Endothelial cell of umbilical vein (primary cell): ENCODE measurements around the gene SMARCAD1. TPM values are rescaled to one million over a fixed set of nuclear protein-coding genes. Genes with fewer than 3 reads are reported as not detected.

Experiments used
- Bru-seq: library from RNA; stranded (reverse); fragments of 400-500 nt; gene quantifications from one replicate; lab custom pipeline; 2021; lab: Mats Ljungman, UMichigan
- BruChase-seq, 2 experiments: library from RNA; stranded (reverse); fragments of 400-500 nt; gene quantifications; one replicate each; lab custom pipeline; 2021; lab: Mats Ljungman, UMichigan
- BruUV-seq: library from RNA; stranded (reverse); fragments of 400-500 nt; replicated peaks from 2 replicates; lab custom pipeline; 2021; lab: Mats Ljungman, UMichigan
- CTCF ChIA-PET: fragments of 300-600, 350-600 bp; sonication (Branson Sonifier 250); formaldehyde crosslinking; loops from one replicate; lab custom pipeline; 2021; ENCODE audit warnings: antibody characterized with exemption, inconsistent platforms; lab: Charles Lee
- POLR2A ChIA-PET: fragments of 300-600, 350-600 bp; sonication (Branson Sonifier 250); formaldehyde crosslinking; loops from one replicate; lab custom pipeline; 2021; ENCODE audit warnings: antibody characterized with exemption, inconsistent platforms; lab: Charles Lee
- DNase-seq: peaks from one replicate; pipeline ENCODE4 v3.0.0-alpha.2; 2011; ENCODE audit warnings: low read depth, low spot score
- FAIRE-seq: peaks from 2 replicates; lab custom pipeline; 2011; peaks lifted over from hg19 to GRCh38; lab: Jason Lieb, UNC
- H2AFZ ChIP-seq: 2 replicates; pipeline ENCODE4 v1.6.0; 2012; ENCODE audit warnings: low read depth, low read length, control low read depth, inconsistent platforms
- H3K27ac ChIP-seq: 2 replicates; pipeline ENCODE4 v1.5.1; 2011; ENCODE audit warnings: low read depth, mild to moderate bottlenecking, control low read depth, low read length, moderate library complexity; ENCODE audit not compliant: insufficient read depth
- H3K27me3 ChIP-seq, 2 experiments: 2 replicates each; pipeline versions ENCODE4 v1.6.0 to v1.6.1; 2011; ENCODE audit warnings: low read length in 2 of 2, mixed read lengths in 1 of 2; ENCODE audit not compliant: control insufficient read depth in 2 of 2, insufficient read depth in 2 of 2
- H3K36me3 ChIP-seq, 2 experiments: 2 replicates in 1 of 2; 3 replicates in 1 of 2; pipeline ENCODE4 v1.5.1; 2011; ENCODE audit warnings: low read length in 2 of 2, mild to moderate bottlenecking in 1 of 2, moderate library complexity in 1 of 2; ENCODE audit not compliant: control insufficient read depth in 2 of 2, insufficient read depth in 2 of 2; ENCODE audit errors: extremely low read depth in 1 of 2
- H3K4me1 ChIP-seq: 3 replicates; pipeline ENCODE4 v1.5.1; 2011; ENCODE audit warnings: mild to moderate bottlenecking, low read length; ENCODE audit not compliant: control insufficient read depth, insufficient read depth; ENCODE audit errors: extremely low read depth
- H3K4me2 ChIP-seq: 2 replicates; pipeline ENCODE4 v1.6.1; 2011; ENCODE audit warnings: low read length, control low read depth, mixed read lengths; ENCODE audit not compliant: insufficient read depth
- H3K4me3 ChIP-seq, 3 experiments: fragments of 200-600 bp in 1 of 3; sonication (generic), shearing (Covaris generic) in 1 of 3; replicated peaks in 1 of 3; 2 replicates each; pipeline ENCODE4 v1.5.1; 2011 to 2016; ENCODE audit warnings: control low read depth in 3 of 3, low read length in 3 of 3, mild to moderate bottlenecking in 2 of 3, inconsistent platforms in 1 of 3, low read depth in 1 of 3, moderate library complexity in 1 of 3; ENCODE audit not compliant: insufficient read depth in 1 of 3
- H3K79me2 ChIP-seq: 2 replicates; pipeline ENCODE4 v1.6.0; 2012; ENCODE audit warnings: low read length, inconsistent platforms; ENCODE audit not compliant: control insufficient read depth, insufficient read depth
- H3K9ac ChIP-seq: replicated peaks from 2 replicates; pipeline ENCODE3; 2011; ENCODE audit warnings: low read length, control low read depth; ENCODE audit not compliant: insufficient read depth; ENCODE audit errors: extremely low read depth
- H3K9me1 ChIP-seq: replicated peaks from 3 replicates; pipeline ENCODE4 v1.6.0; 2011; ENCODE audit warnings: mild to moderate bottlenecking, low read length; ENCODE audit not compliant: control insufficient read depth, insufficient read depth; ENCODE audit errors: extremely low read depth
- H3K9me3 ChIP-seq: replicated peaks from 2 replicates; pipeline ENCODE4 v1.5.1; 2012; ENCODE audit warnings: low read length, inconsistent platforms; ENCODE audit not compliant: control insufficient read depth, insufficient read depth
- H4K20me1 ChIP-seq: replicated peaks from 2 replicates; pipeline ENCODE3; 2011; ENCODE audit warnings: mild to moderate bottlenecking, low read length; ENCODE audit not compliant: control insufficient read depth, insufficient read depth; ENCODE audit errors: extremely low read depth
- CTCF ChIP-seq, 2 donors: IDR thresholded peaks; 1 replicate in 1 of 2; 2 replicates in 1 of 2; pipeline ENCODE4 v1.5.1; 2011; ENCODE audit warnings: low read length in 2 of 2, mild to moderate bottlenecking in 2 of 2, moderate library complexity in 2 of 2, control low read depth in 1 of 2, inconsistent platforms in 1 of 2, low read depth in 1 of 2; ENCODE audit not compliant: insufficient read depth in 1 of 2; ENCODE audit errors: extremely low read depth in 1 of 2
- EZH2 ChIP-seq: IDR thresholded peaks from 2 replicates; pipeline ENCODE4 v1.6.1; 2012; ENCODE audit warnings: borderline replicate concordance, low read depth, mild to moderate bottlenecking, moderate library complexity, low read length, inconsistent platforms; ENCODE audit not compliant: severe bottlenecking
- FOS ChIP-seq: IDR thresholded peaks from 2 replicates; pipeline ENCODE4 v1.6.1; 2011; ENCODE audit warnings: mild to moderate bottlenecking, low read length, moderate library complexity, borderline replicate concordance; ENCODE audit not compliant: insufficient read depth
- GATA2 ChIP-seq: IDR thresholded peaks from 2 replicates; pipeline ENCODE4 v1.7.0; 2011; ENCODE audit warnings: low read depth, mild to moderate bottlenecking, moderate library complexity, mixed read lengths, low read length; ENCODE audit not compliant: insufficient read length, insufficient read depth
- JUN ChIP-seq: IDR thresholded peaks from 2 replicates; pipeline ENCODE4 v1.6.1; 2011; ENCODE audit warnings: borderline replicate concordance, low read depth; ENCODE audit not compliant: insufficient read length, insufficient read depth
- MAX ChIP-seq: IDR thresholded peaks from 2 replicates; pipeline ENCODE4 v1.6.1; 2011; ENCODE audit not compliant: insufficient read depth, insufficient read length
- POLR2A ChIP-seq: IDR thresholded peaks from 2 replicates; pipeline ENCODE4 v1.6.1; 2012; ENCODE audit warnings: low read depth, mild to moderate bottlenecking, control low read depth, low read length
- POLR2AphosphoS5 ChIP-seq: IDR thresholded peaks from 2 replicates; pipeline ENCODE4 v1.6.1; 2012; ENCODE audit warnings: low read depth, mild to moderate bottlenecking, control low read depth, low read length, moderate library complexity; ENCODE audit not compliant: insufficient read depth
- dilution Hi-C: fragments of 300-500 bp; cut with MboI; formaldehyde crosslinking; loops from one replicate; pipeline ENCODE4 v1.15.0; 2019; ENCODE audit warnings: low sequenced_read_pairs; ENCODE audit not compliant: extremely low pct_ligation_motif_present
- intact Hi-C: fragments of 100-400 bp; cut with micrococcal nuclease; formaldehyde crosslinking; loops from one replicate; pipeline ENCODE4 v1.10.0; 2022
- long read RNA-seq: library from polyadenylated mRNA; stranded (forward); transcript quantifications from one replicate; pipeline ENCODE4 v2.0.0, GENCODE V29; 2021
- polyA minus RNA-seq, 3 experiments: library from RNA; depleted of rRNA, polyadenylated mRNA; stranded (reverse); fragments of >200 nt; gene quantifications; 1 replicate in 1 of 3; 2 replicates in 2 of 3; pipeline ENCODE4 v1.2.3, GENCODE V29; 2011
- polyA plus RNA-seq, 4 experiments: library from polyadenylated mRNA; depleted of rRNA in 3 of 4; stranded (reverse) in 3 of 4; unstranded in 1 of 4; fragments of >200 nt; gene quantifications; 2 replicates each; pipeline versions ENCODE4 v1.2.1 to v1.2.3, GENCODE V29; 2011 to 2012; ENCODE audit warnings: missing spikeins in 1 of 4
- total RNA-seq: library from RNA; stranded (reverse); gene quantifications from 2 replicates; pipeline ENCODE4 v1.2.3, GENCODE V29; 2021

SMARCAD1 gene, protein sequence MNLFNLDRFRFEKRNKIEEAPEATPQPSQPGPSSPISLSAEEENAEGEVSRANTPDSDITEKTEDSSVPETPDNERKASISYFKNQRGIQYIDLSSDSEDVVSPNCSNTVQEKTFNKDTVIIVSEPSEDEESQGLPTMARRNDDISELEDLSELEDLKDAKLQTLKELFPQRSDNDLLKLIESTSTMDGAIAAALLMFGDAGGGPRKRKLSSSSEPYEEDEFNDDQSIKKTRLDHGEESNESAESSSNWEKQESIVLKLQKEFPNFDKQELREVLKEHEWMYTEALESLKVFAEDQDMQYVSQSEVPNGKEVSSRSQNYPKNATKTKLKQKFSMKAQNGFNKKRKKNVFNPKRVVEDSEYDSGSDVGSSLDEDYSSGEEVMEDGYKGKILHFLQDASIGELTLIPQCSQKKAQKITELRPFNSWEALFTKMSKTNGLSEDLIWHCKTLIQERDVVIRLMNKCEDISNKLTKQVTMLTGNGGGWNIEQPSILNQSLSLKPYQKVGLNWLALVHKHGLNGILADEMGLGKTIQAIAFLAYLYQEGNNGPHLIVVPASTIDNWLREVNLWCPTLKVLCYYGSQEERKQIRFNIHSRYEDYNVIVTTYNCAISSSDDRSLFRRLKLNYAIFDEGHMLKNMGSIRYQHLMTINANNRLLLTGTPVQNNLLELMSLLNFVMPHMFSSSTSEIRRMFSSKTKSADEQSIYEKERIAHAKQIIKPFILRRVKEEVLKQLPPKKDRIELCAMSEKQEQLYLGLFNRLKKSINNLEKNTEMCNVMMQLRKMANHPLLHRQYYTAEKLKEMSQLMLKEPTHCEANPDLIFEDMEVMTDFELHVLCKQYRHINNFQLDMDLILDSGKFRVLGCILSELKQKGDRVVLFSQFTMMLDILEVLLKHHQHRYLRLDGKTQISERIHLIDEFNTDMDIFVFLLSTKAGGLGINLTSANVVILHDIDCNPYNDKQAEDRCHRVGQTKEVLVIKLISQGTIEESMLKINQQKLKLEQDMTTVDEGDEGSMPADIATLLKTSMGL
- total RNA-seq: 34.8 and 35.5 TPM in 2 replicates
- 11.4 and 15.5 TPM in 2 replicates for polyA plus RNA-seq
- polyA plus RNA-seq (2011; cell fraction: cytosol; rRNA removed): 11.8 and 13.0 TPM in 2 replicates
- polyA plus RNA-seq (2011; cell fraction: nucleus; rRNA removed): 49.6 and 66.1 TPM in 2 replicates
- 16.4 and 24.6 TPM in 2 replicates for polyA plus RNA-seq (2012)
- polyA minus RNA-seq: 26.9 and 29.1 TPM in 2 replicates
- polyA minus RNA-seq (2011; cell fraction: cytosol; rRNA and poly(A)+ RNA removed): 9.7 TPM
- polyA minus RNA-seq (2011; cell fraction: nucleus; rRNA and poly(A)+ RNA removed): 55.2 and 91.6 TPM in 2 replicates
- Bru-seq, nascent RNA: percentile 92 among the genes with signal in this experiment
- percentile 82 among the genes with signal in this experiment for BruChase-seq, experiment 1, labeled RNA remaining after a 6-hour chase
- percentile 89 among the genes with signal in this experiment for BruChase-seq, experiment 2, labeled RNA remaining after a 2-hour chase
- long read RNA-seq, full-length matches to known transcripts: 16 of 34 reads
- long read RNA-seq, partial matches to known transcripts: 8 of 34 reads
- long read RNA-seq, other reads (novel, unspliced or antisense): 10 of 34 reads

DNA sequence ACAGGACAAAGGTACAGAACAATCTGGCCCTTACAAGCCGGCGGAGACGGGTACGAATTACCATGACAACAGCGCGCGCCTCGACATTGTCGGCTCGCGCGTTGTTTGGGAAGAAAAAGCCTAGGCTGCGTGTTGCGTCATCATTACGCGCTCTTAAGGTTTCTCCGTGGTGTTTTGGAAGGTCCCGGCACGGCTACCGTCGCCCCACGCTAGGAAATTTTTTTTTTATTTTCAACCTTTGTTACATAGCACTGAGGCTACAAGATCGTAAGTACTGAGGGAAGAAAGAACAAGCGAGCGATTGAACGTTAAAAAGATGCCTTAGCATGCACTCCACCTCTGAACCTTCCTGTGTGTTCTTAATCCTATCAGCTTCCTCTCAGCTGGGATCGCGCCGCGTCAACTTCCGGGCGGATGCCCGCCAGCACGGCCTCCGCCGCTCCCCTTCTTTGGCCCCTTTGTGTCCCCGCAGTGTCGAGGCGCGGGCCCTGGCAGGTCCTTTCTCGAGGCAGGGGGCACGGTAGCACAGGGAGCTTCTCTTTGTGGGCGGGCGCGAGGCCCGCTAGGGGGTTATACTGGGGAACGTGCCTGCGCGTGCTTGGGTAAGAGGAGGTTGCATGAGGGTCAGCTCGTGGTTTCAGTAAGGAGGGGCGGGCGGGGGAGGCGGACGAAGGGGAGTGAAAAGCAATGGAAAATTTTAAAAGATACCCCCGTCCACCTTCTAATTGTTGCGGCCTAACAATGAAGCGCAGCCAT is at the start of gene SMARCAD1:
SMARCAD1 (plus strand) TSS at position 397 of the 756 bp plus-strand sequence. CDS start 530 bp downstream, outside the sequence.
- Histone ChIP-seq H3K9me1 (peaks cover 2% of the 10 kb centered on the region), H3K9me3 (no peaks in the 10 kb centered on the region), H3K4me3 (peak within 1 kb of the TSS; percentile 8 to 78 (median 72)), H3K27ac (peak within 1 kb of the TSS; percentile 84), H2AFZ (peak within 1 kb of the TSS; percentile 87), H3K4me1 (peaks cover 19% of the 10 kb centered on the region), H3K9ac (peak within 1 kb of the TSS; percentile 90), H3K27me3 (no peaks in the 10 kb centered on the region), H3K36me3 (peaks cover under 1 to 5% of the 10 kb centered on the region in 2 experiments), H4K20me1 (no peaks in the 10 kb centered on the region), H3K4me2 (peak within 1 kb of the TSS; percentile 87), H3K79me2 (peaks cover 36% of the 10 kb centered on the region)
- TF ChIP-seq EZH2 (no peak), MAX (peak; percentile 41), POLR2A (peak; percentile 85), JUN (peak; percentile 44), FOS (peak; percentile 15), POLR2AphosphoS5 (peak; percentile 83), GATA2 (peak; percentile 53), CTCF (IDR thresholded peaks at IDR 0.05; ENCODE audit: extremely low read depth in 1 of 2, insufficient read depth in 1 of 2, low read depth in 1 of 2, low read length in 2 of 2) (no peak)
- ChIA-PET POLR2A (interaction anchor here (0.6 to 0.7 kb wide), 3 partner anchors 111 to 911 kb away, joined by 3 to 4 read pairs (median 3); no protein-coding TSS in a partner anchor), CTCF (no interaction called here)
- DNase-seq (peak; percentile 96), FAIRE-seq (peak; percentile 72)
- BruUV-seq: TSS peak; percentile 75
- dilution Hi-C loops: no loop called here
- intact Hi-C loops: loop anchor here (5.0 kb wide), 1 partner anchor 415 kb away; no protein-coding TSS in a partner anchor
